Measurements from ENCODE around the gene LAMTOR2.

- TF ChIP-seq POLR2AphosphoS5 (IDR thresholded peaks at IDR 0.05; ENCODE audit: low read depth, low read length) (no peak), EZH2 (IDR thresholded peaks at IDR 0.05) (no peak), CTCF (IDR thresholded peaks at IDR 0.05 in 2 of 3, conservative IDR thresholded peaks at IDR 0.05 in 1 of 3; ENCODE audit: borderline replicate concordance in 1 of 3, insufficient read depth in 1 of 3, low read depth in 2 of 3, low read length in 2 of 3) (no peak), SP1 (IDR thresholded peaks at IDR 0.05; ENCODE audit: low read depth) (no peak), JUND (IDR thresholded peaks at IDR 0.05) (no peak)
Observed at GRCh38 chr1:156062189-156062588, 7.6 kb downstream of the LAMTOR2 start.

Data from HCT116 (cell line).